SU-DHL-6 (cell line): ENCODE measurements around the gene DERL2.

Experiments
- H2AFZ ChIP-seq: fragments of 200-600 bp; sonication (generic); 2 replicates; pipeline ENCODE4 v1.6.1; 2014; ENCODE audit warnings: low read depth, mild to moderate bottlenecking, moderate library complexity, mixed read lengths, antibody characterized with exemption, low read length; ENCODE audit not compliant: severe bottlenecking
- H3F3A ChIP-seq: fragments of 200-600 bp; shearing (Covaris generic); 2 replicates; pipeline ENCODE4 v1.6.0; 2016; ENCODE audit warnings: antibody characterized with exemption, mild to moderate bottlenecking; ENCODE audit not compliant: insufficient read depth
- H3K27ac ChIP-seq: fragments of 200-600 bp; sonication (generic); 2 replicates; pipeline ENCODE4 v1.5.1; 2016; ENCODE audit warnings: low read depth, mild to moderate bottlenecking, low read length, moderate library complexity, mixed read lengths
- H3K27me3 ChIP-seq: fragments of 200-600 bp; sonication (generic), shearing (Covaris generic); 2 replicates; pipeline ENCODE4 v1.6.0; 2014; ENCODE audit warnings: mild to moderate bottlenecking, low read length
- H3K36me3 ChIP-seq: fragments of 200-600 bp; sonication (generic); 2 replicates; pipeline ENCODE4 v1.6.1; 2014; ENCODE audit warnings: mild to moderate bottlenecking, low read length, mixed read lengths
- H3K4me2 ChIP-seq: fragments of 300-600, 200-600 bp; shearing (Covaris generic), sonication (generic); 2 replicates; pipeline ENCODE4 v1.6.0; 2014; ENCODE audit warnings: low read length, low read depth, mild to moderate bottlenecking; ENCODE audit not compliant: poor library complexity, severe bottlenecking
- H3K4me3 ChIP-seq: fragments of 200-600 bp; sonication (generic); 2 replicates; pipeline ENCODE4 v1.5.1; 2014; ENCODE audit warnings: antibody characterized with exemption, low read length, mild to moderate bottlenecking, mixed read lengths; ENCODE audit not compliant: insufficient read depth, poor library complexity, severe bottlenecking
- H3K79me2 ChIP-seq: fragments of 200-600 bp; sonication (generic); 2 replicates; pipeline ENCODE4 v1.6.1; 2014; ENCODE audit warnings: mild to moderate bottlenecking, low read length, moderate library complexity; ENCODE audit not compliant: insufficient read depth
- H3K9ac ChIP-seq: fragments of 200-600 bp; sonication (generic); 2 replicates; pipeline ENCODE4 v1.7.0; 2014; ENCODE audit warnings: mild to moderate bottlenecking, low read length
- H3K9me2 ChIP-seq: fragments of 200-600 bp; sonication (generic); replicated peaks from 2 replicates; pipeline ENCODE4 v1.6.1; 2014; ENCODE audit warnings: low read length; ENCODE audit not compliant: insufficient read depth
- H3K9me3 ChIP-seq: fragments of 200-600 bp; sonication (generic); 2 replicates; pipeline ENCODE4 v1.6.1; 2014; ENCODE audit warnings: low read length, mixed read lengths; ENCODE audit not compliant: insufficient read depth
- H4K20me1 ChIP-seq: fragments of 200-600 bp; sonication (generic); 2 replicates; pipeline ENCODE4 v1.6.1; 2014; ENCODE audit warnings: low read depth, mild to moderate bottlenecking, antibody characterized with exemption, low read length, moderate library complexity, mixed read lengths
- CTCF ChIP-seq: fragments of 200-600 bp; sonication (generic); IDR thresholded peaks from one replicate; pipeline ENCODE4 v1.5.1; 2017; ENCODE audit warnings: antibody characterized with exemption, mild to moderate bottlenecking, low read length, moderate library complexity; ENCODE audit not compliant: insufficient read depth, poor library complexity, severe bottlenecking
- EZH2phosphoT487 ChIP-seq: fragments of 200-600 bp; sonication (generic), shearing (Covaris generic); conservative IDR thresholded peaks from 2 replicates; pipeline ENCODE4 v1.6.1; 2018; ENCODE audit warnings: mild to moderate bottlenecking, antibody characterized with exemption, low read length, moderate library complexity, mixed read lengths

Gene DERL2

GRCh38 chr17:5511401-5512225, 25.6 kb upstream of the DERL2 start:
- H2AFZ ChIP-seq, result no peak overlapping the region
- TF ChIP-seq EZH2phosphoT487 (no peak), CTCF (no peak)

GRCh38 chr17:5510771-5511170, 24.8 kb upstream of the DERL2 start:
- Histone ChIP-seq H3K79me2 (no peaks in the 10 kb centered on the region), H2AFZ (no peak overlapping the region), H3K9me3 (no peaks in the 10 kb centered on the region), H3K4me3 (no peak overlapping the region), H3K4me2 (no peak overlapping the region), H4K20me1 (no peaks in the 10 kb centered on the region), H3K36me3 (no peaks in the 10 kb centered on the region), H3F3A (no peaks in the 10 kb centered on the region), H3K27me3 (no peaks in the 10 kb centered on the region), H3K27ac (no peak overlapping the region), H3K9me2 (no peaks in the 10 kb centered on the region), H3K9ac (no peak overlapping the region)
- TF ChIP-seq CTCF (no peak), EZH2phosphoT487 (no peak)

More at GRCh38 chr17:5511401-5512225, 25.6 kb upstream of the DERL2 start:
- H4K20me1 ChIP-seq, result no peaks in the 10 kb centered on the region
- no peak overlapping the region for H3K27ac ChIP-seq
- H3K4me3 ChIP-seq, result no peak overlapping the region
- no peaks in the 10 kb centered on the region for H3K79me2 ChIP-seq
- H3K9me3 ChIP-seq, result no peaks in the 10 kb centered on the region
- H3K27me3 ChIP-seq, result no peaks in the 10 kb centered on the region
- H3K9ac ChIP-seq, result no peak overlapping the region
- H3K4me2 ChIP-seq, result no peak overlapping the region
- H3K9me2 ChIP-seq, result no peaks in the 10 kb centered on the region
- H3F3A ChIP-seq, result no peaks in the 10 kb centered on the region
- H3K36me3 ChIP-seq, result no peaks in the 10 kb centered on the region

GRCh38 chr17:5509482-5509881, 23.5 kb upstream of the DERL2 start:
- no peaks in the 10 kb centered on the region for H3K9me2 ChIP-seq
- no peak for TF ChIP-seq EZH2phosphoT487
- no peak for TF ChIP-seq CTCF

More at GRCh38 chr17:5509482-5509881, 23.5 kb upstream of the DERL2 start:
- Histone ChIP-seq H4K20me1 (no peaks in the 10 kb centered on the region), H3K36me3 (no peaks in the 10 kb centered on the region), H3K4me2 (no peak overlapping the region), H3K9me3 (no peaks in the 10 kb centered on the region), H3K9ac (no peak overlapping the region), H3K27ac (no peak overlapping the region), H3K27me3 (no peaks in the 10 kb centered on the region), H3K4me3 (no peak overlapping the region), H2AFZ (no peak overlapping the region), H3K79me2 (no peaks in the 10 kb centered on the region), H3F3A (no peaks in the 10 kb centered on the region)
